ENCODE data around the gene CYTIP. TPM values are rescaled to one million over a fixed set of nuclear protein-coding genes. Genes with fewer than 3 reads are reported as not detected.
A peak's percentile ranks its signal among the peaks of the same experiment; 100 is the strongest.

Gene CYTIP
- polyA plus RNA-seq, 3 donors, result 61.9 to 188 (median 83.5) TPM

DNA sequence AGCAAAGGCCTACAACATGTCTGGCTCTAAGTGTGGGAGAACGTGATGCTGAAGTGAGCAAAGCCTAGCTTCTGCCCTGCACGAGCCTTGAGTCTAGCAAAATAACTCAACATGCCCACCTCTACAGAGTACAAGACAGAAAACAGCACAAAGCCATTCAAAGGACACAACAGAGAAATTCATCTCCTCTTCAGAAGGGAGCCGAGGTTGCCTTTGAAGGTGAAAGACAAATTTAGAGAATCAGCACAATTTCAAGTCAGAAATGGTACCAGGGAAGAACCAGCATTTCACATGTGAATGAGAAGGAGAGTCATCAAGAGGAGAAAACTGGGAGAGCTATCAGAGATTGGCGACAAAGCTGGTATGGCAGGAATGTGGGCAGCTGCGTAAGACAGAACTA lies 21.7 kb upstream of the CYTIP start:
- no peak for DNase-seq
- Histone ChIP-seq H3K36me3 (replicated peaks in 1 of 2; ENCODE audit: control insufficient read depth in 1 of 2, insufficient read depth in 2 of 2, low read length in 2 of 2) (no peaks in the 10 kb centered on the region), H2AFZ (ENCODE audit: insufficient read depth, low read depth, low read length, poor library complexity, severe bottlenecking) (no peak overlapping the region), H4K20me1 (ENCODE audit: insufficient read depth, low read length) (no peaks in the 10 kb centered on the region), H3K4me2 (replicated peaks; ENCODE audit: extremely low read depth, low read length, poor library complexity, severe bottlenecking) (no peak overlapping the region), H3K79me2 (ENCODE audit: insufficient read depth, low read length) (no peaks in the 10 kb centered on the region), H3K9ac (ENCODE audit: insufficient read depth, low read length, poor library complexity, severe bottlenecking) (no peak overlapping the region), H3K4me3 (replicated peaks in 1 of 3; ENCODE audit: low read depth in 2 of 3, low read length in 3 of 3) (no peak overlapping the region), H3K27me3 (ENCODE audit: control insufficient read depth in 2 of 2, insufficient read depth in 2 of 2, low read length in 2 of 2) (no peaks in the 10 kb centered on the region), H3K27ac (ENCODE audit: low read depth in 1 of 2, low read length in 2 of 2) (no peak overlapping the region), H3K4me1 (ENCODE audit: control insufficient read depth in 1 of 2, insufficient read depth in 2 of 2, low read length in 2 of 2) (peaks cover 49 to 71% of the 10 kb centered on the region in 2 donors), H3K9me3 (replicated peaks in 1 of 2; ENCODE audit: control insufficient read depth in 1 of 2, insufficient read depth in 1 of 2, low read length in 2 of 2) (no peaks in the 10 kb centered on the region)
- H3K4me1 Mint-ChIP-seq, result peaks cover 54% of the 10 kb centered on the region
- H3K27ac Mint-ChIP-seq, result peak overlapping the region in 2 of 7 donors; percentile 32 to 68
- H3K27me3 Mint-ChIP-seq (ENCODE audit: low read depth in 3 of 3), result no peaks in the 10 kb centered on the region
- WGBS (ENCODE audit: insufficient coverage), result 100% methylated on average over 5 of the region's 5 CpGs
- no peaks in the 10 kb centered on the region for H3K9me3 Mint-ChIP-seq
- TF ChIP-seq, protein P1, sequence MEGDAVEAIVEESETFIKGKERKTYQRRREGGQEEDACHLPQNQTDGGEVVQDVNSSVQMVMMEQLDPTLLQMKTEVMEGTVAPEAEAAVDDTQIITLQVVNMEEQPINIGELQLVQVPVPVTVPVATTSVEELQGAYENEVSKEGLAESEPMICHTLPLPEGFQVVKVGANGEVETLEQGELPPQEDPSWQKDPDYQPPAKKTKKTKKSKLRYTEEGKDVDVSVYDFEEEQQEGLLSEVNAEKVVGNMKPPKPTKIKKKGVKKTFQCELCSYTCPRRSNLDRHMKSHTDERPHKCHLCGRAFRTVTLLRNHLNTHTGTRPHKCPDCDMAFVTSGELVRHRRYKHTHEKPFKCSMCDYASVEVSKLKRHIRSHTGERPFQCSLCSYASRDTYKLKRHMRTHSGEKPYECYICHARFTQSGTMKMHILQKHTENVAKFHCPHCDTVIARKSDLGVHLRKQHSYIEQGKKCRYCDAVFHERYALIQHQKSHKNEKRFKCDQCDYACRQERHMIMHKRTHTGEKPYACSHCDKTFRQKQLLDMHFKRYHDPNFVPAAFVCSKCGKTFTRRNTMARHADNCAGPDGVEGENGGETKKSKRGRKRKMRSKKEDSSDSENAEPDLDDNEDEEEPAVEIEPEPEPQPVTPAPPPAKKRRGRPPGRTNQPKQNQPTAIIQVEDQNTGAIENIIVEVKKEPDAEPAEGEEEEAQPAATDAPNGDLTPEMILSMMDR (IDR thresholded peaks at IDR 0.05), result no peak
- H3K36me3 Mint-ChIP-seq, result peaks cover 0 to 8% of the 10 kb centered on the region in 2 donors
- H3K4me3 Mint-ChIP-seq, result no peak overlapping the region
- intact Hi-C loops (cut with micrococcal nuclease), result loop anchor here (5.0 to 10.0 kb wide), 3 partner anchors 33 to 51 kb away; no protein-coding TSS in a partner anchor

DNA sequence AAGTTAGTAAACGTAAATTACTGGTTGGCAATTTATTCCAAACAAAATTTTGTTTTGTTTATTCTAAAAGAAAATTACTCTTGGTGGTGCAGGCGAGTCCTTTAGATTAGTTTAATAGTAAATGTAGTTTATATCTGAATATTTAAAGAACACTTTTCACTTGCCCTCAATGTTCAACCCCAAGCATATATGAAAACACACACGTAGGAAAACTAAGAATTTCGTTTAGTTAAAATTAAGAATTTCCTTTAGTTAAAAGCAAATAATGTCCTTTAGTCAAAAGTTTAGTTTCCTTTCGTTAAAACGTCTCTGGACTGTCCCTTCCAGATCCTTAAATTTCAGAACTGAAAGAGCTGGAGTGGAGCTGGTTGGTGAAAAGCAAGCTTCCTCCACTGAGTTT lies 19.1 kb upstream of the CYTIP start:
- Histone ChIP-seq H2AFZ (ENCODE audit: insufficient read depth, low read depth, low read length, poor library complexity, severe bottlenecking) (no peak overlapping the region), H3K4me1 (ENCODE audit: control insufficient read depth in 1 of 2, insufficient read depth in 2 of 2, low read length in 2 of 2) (peaks cover 30 to 52% of the 10 kb centered on the region in 2 donors), H3K27me3 (ENCODE audit: control insufficient read depth in 2 of 2, insufficient read depth in 2 of 2, low read length in 2 of 2) (no peaks in the 10 kb centered on the region), H3K4me3 (replicated peaks in 1 of 3; ENCODE audit: low read depth in 2 of 3, low read length in 3 of 3) (no peak overlapping the region), H3K9ac (ENCODE audit: insufficient read depth, low read length, poor library complexity, severe bottlenecking) (no peak overlapping the region), H4K20me1 (ENCODE audit: insufficient read depth, low read length) (no peaks in the 10 kb centered on the region), H3K4me2 (replicated peaks; ENCODE audit: extremely low read depth, low read length, poor library complexity, severe bottlenecking) (no peak overlapping the region), H3K36me3 (replicated peaks in 1 of 2; ENCODE audit: control insufficient read depth in 1 of 2, insufficient read depth in 2 of 2, low read length in 2 of 2) (no peaks in the 10 kb centered on the region), H3K9me3 (replicated peaks in 1 of 2; ENCODE audit: control insufficient read depth in 1 of 2, insufficient read depth in 1 of 2, low read length in 2 of 2) (no peaks in the 10 kb centered on the region), H3K27ac (ENCODE audit: low read depth in 1 of 2, low read length in 2 of 2) (peak overlapping the region; percentile 56 to 70), H3K79me2 (ENCODE audit: insufficient read depth, low read length) (no peaks in the 10 kb centered on the region)
- Mint-ChIP-seq H3K4me3 (no peak overlapping the region), H3K36me3 (peaks cover 0 to 8% of the 10 kb centered on the region in 2 donors), H3K27ac (peak overlapping the region in 5 of 7 donors; percentile 50 to 96 (median 90)), H3K9me3 (no peaks in the 10 kb centered on the region), H3K27me3 (ENCODE audit: low read depth in 3 of 3) (no peaks in the 10 kb centered on the region), H3K4me1 (peaks cover 32% of the 10 kb centered on the region)
- no CpG with 5 or more reads among the region's 6 CpGs for WGBS (ENCODE audit: insufficient coverage)
- intact Hi-C loops (cut with micrococcal nuclease), result loop anchor here in 1 of 2 donors (10.0 kb wide), 1 partner anchor 48 kb away; no protein-coding TSS in a partner anchor
- TF ChIP-seq, protein P1 (IDR thresholded peaks at IDR 0.05), result no peak
- DNase-seq, result no peak
